Tibial artery (tissue), 4 donors: ENCODE results near the gene LRRTM3.

ENCODE experiments used
- DNase-seq, 2 donors: peaks; one replicate each; pipeline ENCODE4 v3.0.0-alpha.2; 2019
- H3K27ac ChIP-seq, 2 donors: fragments of 200-600 bp; sonication (generic) in 1 of 2; 1 replicate in 1 of 2; 2 replicates in 1 of 2; pipeline ENCODE4 v1.5.1; 2018 to 2019; ENCODE audit warnings: mild to moderate bottlenecking in 1 of 2
- H3K27me3 ChIP-seq, 2 donors: fragments of 200-600 bp; sonication (generic) in 1 of 2; one replicate each; pipeline versions ENCODE4 v1.5.1 to v1.6.0; 2016 to 2019
- H3K36me3 ChIP-seq, 3 donors: fragments of 200-600 bp; sonication (generic) in 2 of 3; one replicate each; pipeline ENCODE4 v1.5.1; 2016 to 2019; ENCODE audit warnings: mild to moderate bottlenecking in 2 of 3
- H3K4me1 ChIP-seq, 4 donors: fragments of 200-600 bp; sonication (generic) in 2 of 4; 1 replicate in 3 of 4; 2 replicates in 1 of 4; pipeline ENCODE4 v1.5.1; 2016 to 2019
- H3K4me3 ChIP-seq, 2 donors: fragments of 200-600 bp; sonication (generic) in 1 of 2; 1 replicate in 1 of 2; 2 replicates in 1 of 2; pipeline ENCODE4 v1.5.1; 2018 to 2019; ENCODE audit warnings: mild to moderate bottlenecking in 2 of 2
- H3K9me3 ChIP-seq, 3 donors: fragments of 200-600 bp; sonication (generic) in 1 of 3; one replicate each; pipeline ENCODE4 v1.5.1; 2016 to 2019
- intact Hi-C: fragments of 100-400 bp; cut with DNase I; formaldehyde crosslinking; loops from one replicate; pipeline ENCODE4 v1.15.0; 2023; ENCODE audit warnings: low total_unique reads
- TF ChIP-seq, protein P1 (sequence below), 2 experiments: fragments of 200-600 bp in 1 of 2; fragments of 450-650 bp in 1 of 2; IDR thresholded peaks; one replicate each; pipeline ENCODE4 v1.5.1; 2017 to 2019; ENCODE audit warnings: antibody characterized with exemption in 2 of 2, mild to moderate bottlenecking in 1 of 2, moderate library complexity in 1 of 2

LRRTM3 gene

GRCh38 chr10:67140641-67141040 is 214.8 kb downstream of the LRRTM3 start:
- Histone ChIP-seq H3K27ac (no peak overlapping the region), H3K9me3 (no peaks in the 10 kb centered on the region), H3K27me3 (no peaks in the 10 kb centered on the region), H3K4me1 (peaks cover 0 to 4% (median 0%) of the 10 kb centered on the region in 4 donors), H3K36me3 (no peaks in the 10 kb centered on the region), H3K4me3 (no peak overlapping the region)
- DNase-seq, result no peak
- TF ChIP-seq, protein P1, sequence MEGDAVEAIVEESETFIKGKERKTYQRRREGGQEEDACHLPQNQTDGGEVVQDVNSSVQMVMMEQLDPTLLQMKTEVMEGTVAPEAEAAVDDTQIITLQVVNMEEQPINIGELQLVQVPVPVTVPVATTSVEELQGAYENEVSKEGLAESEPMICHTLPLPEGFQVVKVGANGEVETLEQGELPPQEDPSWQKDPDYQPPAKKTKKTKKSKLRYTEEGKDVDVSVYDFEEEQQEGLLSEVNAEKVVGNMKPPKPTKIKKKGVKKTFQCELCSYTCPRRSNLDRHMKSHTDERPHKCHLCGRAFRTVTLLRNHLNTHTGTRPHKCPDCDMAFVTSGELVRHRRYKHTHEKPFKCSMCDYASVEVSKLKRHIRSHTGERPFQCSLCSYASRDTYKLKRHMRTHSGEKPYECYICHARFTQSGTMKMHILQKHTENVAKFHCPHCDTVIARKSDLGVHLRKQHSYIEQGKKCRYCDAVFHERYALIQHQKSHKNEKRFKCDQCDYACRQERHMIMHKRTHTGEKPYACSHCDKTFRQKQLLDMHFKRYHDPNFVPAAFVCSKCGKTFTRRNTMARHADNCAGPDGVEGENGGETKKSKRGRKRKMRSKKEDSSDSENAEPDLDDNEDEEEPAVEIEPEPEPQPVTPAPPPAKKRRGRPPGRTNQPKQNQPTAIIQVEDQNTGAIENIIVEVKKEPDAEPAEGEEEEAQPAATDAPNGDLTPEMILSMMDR (IDR thresholded peaks at IDR 0.05), result no peak
- intact Hi-C loops, result no loop called here

- no peaks in the 10 kb centered on the region for H3K9me3 ChIP-seq
- peaks cover 0 to 4% (median 0%) of the 10 kb centered on the region in 4 donors for H3K4me1 ChIP-seq
- DNase-seq, result no peak
- no peaks in the 10 kb centered on the region for H3K27me3 ChIP-seq
- H3K4me3 ChIP-seq, result no peak overlapping the region
- intact Hi-C loops, result no loop called here
- no peaks in the 10 kb centered on the region for H3K36me3 ChIP-seq
- TF ChIP-seq, protein P1 (IDR thresholded peaks at IDR 0.05), result no peak
- no peak overlapping the region for H3K27ac ChIP-seq
Measured at GRCh38 chr10:67141300-67141699, 215.5 kb downstream of the LRRTM3 start.

DNA sequence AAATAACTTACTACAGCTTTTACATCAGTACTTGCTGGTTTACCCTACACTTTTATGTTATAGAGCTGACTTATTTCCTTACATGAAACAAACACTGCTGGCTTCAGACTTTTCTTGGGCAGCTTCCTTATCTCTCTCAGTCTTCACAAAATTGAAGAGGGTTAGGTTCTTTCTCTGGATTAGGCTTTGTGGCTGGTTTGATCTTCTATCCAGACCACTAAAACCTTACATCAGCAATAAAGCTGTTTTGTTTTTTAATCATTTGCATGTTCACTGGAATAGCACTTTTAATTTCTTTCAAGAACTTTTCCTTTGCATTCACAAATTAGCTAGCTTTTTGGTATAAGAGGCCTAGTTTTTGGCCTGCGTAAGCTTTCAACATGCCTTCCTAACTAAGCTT is 218.7 kb downstream of the LRRTM3 start:
- TF ChIP-seq, protein P1 (IDR thresholded peaks at IDR 0.05), result no peak
- Histone ChIP-seq H3K4me1 (peaks cover 0 to 4% (median 0%) of the 10 kb centered on the region in 4 donors), H3K36me3 (no peaks in the 10 kb centered on the region), H3K27ac (no peak overlapping the region), H3K4me3 (no peak overlapping the region), H3K27me3 (no peaks in the 10 kb centered on the region), H3K9me3 (no peaks in the 10 kb centered on the region)
- intact Hi-C loops, result no loop called here
- no peak for DNase-seq
